GM12891 (cell line): ENCODE results near the gene ZMIZ1.

Experiments used
- POLR2A ChIP-seq: IDR thresholded peaks from 2 replicates; pipeline ENCODE4 v1.6.1; 2011; ENCODE audit warnings: low read depth, low read length, control low read depth
- POLR2AphosphoS5 ChIP-seq: IDR thresholded peaks from 2 replicates; pipeline ENCODE4 v1.6.1; 2011; ENCODE audit warnings: low read depth, low read length, control low read depth

DNA sequence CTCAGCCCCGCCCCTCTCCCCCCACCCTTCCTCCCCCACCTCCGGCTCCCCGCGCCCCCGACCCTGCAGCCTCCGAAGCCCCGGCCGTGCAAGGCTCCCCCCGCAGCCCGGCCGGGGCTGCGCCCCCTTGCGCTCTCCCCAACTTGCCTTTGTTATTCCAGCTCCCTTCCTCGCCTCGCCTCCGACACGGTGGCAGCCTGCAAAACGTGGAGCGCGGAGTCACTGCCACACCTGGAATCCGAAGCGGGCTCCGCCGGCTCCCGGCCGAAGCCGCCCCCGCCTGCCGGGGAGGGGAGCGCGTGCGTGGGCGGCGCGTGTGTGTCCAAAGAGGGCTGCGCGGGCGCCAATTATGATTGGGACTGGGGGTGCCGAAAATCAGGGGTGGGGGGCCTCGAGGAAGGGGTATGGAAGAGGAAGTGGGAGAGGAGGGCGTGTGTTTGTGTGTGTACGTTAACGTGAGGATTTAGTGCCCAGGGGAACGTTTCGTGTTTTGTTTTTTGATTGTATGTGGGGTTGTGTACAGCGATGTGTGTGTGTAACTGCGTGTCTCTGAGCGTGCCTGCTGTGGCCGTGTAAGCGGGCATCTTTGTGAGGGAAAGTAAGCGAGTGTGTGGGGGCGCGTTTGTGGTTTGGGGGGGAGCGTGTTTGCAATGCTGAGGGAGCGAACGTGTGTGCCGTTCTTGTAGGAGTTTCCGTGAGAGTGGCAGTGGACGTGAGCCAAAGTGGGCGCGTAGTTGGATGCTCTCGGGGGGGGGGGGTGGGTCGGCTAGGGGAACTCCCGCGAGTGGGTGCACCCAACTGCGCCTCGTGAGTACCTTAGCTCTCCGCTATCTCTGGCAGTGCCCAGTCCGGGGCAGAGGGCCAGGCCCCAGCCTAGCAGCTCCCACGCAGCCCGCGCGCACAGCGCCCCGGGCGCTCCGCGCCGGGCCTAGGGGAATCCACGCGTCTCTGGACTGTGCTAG is 1.2 kb upstream of the ZMIZ1 start:
- no peak for TF ChIP-seq POLR2A
- no peak for TF ChIP-seq POLR2AphosphoS5
